HK-2 (cell line): Measurements from ENCODE around the gene TRAPPC2L.
"Not testable (repeated sequence)": the region's sequence is repeated elsewhere in the genome, so short reads cannot be mapped to it uniquely, and the experiment has no call there.

ENCODE experiments used
- DNase-seq: peaks from one replicate; pipeline ENCODE4 v3.0.0-alpha.2; 2018; ENCODE audit not compliant: unreplicated experiment

Gene TRAPPC2L

DNA sequence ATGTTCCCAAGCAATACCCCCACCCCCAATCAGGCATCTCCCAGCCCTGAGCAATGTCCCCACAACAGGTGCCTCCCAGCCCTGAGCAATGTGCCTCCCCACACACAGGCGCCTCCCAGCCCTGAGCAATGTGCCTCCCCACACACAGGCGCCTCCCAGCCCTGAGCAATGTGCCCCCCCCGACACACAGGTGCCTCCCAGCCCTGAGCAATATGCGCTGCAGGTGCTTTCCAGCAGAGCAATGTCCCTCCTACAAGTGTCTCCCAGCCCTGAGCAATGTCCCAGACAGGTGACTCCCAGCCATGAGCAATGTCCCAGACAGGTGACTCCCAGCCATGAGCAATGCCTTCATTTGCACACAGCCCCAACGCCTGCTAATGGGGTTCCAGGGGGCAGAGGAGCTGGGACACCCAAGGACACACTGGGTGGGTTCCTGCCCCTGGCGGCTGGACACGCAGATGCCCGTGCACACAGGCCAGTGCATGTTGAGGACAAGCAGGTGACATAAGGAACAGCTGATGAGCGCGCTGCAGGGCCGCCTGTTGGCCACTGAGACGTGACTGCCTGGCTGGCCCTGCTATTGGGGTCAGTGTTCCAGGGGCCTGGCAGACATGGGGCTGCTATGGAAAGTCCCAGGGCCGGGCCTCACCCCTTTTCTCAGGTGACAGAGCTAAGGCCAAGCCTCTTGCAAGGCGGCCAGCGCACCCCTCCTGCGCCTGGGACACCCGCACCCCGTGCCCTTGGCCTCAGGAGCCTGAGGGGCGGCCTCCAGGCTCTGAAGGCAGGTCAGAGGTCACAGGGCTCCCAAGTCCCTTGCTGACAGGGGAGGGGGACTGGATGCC is 36.4 kb downstream of the TRAPPC2L start:
- no peak for DNase-seq

DNA sequence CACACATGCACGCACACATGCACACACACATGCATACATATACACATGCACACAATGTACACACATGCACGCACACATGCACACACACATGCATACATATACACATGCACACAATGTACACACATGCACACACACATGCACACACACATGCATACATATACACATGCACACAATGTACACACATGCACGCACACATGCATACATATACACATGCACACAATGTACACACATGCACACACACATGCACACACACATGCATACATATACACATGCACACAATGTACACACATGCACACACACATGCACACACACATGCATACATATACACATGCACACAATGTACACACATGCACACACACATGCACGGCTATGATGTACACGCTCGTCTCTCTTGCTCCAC is 37.3 kb downstream of the TRAPPC2L start:
- not testable (repeated sequence) for DNase-seq

DNA sequence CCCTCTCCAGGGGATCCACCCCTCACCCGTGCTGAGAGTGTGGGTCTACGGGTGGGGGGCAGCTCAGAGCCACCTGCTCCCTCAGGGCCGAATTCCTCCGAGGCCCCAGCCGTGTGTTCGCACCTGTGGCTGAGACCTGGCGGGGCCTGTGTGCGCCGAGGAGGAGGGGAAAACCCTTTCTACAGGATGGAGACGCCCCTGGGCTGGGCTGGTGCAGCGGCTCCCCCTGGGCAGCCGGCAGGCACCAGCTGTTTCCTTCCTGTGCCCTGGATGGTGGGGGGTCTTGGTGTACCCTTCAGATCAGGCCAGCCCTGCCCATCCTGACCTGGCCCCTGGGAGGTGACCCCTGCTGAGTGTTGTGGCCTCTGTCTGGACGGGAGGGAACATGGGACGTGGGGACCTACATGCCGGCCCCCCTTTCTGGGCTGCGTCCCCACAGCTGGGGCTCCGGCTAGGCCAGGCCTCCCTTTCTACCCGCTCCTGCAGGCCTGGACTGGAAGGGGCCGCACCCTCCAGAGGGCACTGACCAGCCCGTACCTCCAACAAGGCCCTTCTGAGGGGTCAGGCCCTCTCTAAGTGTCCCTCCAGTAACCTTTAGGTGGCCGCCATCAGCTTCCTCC is 37.9 kb downstream of the TRAPPC2L start:
- no peak for DNase-seq

DNA sequence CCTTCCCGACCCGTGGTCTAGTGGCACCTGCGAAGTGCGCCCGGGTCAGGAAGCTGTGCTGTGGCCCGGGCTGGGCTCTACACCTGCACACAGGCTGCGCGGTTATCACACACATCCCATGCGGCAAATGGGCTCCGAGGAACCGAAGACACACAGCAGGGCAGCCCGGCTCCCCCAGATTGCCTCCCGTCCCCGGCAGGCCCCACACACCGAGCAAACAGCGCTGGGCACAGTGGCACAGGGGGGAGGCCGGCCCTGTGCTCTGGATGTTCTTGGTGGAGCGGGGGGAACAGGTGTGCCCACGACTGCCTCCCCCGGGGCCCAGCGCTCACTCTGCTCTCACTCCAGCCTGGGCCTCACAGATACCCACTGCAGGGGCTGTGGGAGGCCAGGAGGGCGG is 38.4 kb downstream of the TRAPPC2L start:
- DNase-seq, result no peak

DNA sequence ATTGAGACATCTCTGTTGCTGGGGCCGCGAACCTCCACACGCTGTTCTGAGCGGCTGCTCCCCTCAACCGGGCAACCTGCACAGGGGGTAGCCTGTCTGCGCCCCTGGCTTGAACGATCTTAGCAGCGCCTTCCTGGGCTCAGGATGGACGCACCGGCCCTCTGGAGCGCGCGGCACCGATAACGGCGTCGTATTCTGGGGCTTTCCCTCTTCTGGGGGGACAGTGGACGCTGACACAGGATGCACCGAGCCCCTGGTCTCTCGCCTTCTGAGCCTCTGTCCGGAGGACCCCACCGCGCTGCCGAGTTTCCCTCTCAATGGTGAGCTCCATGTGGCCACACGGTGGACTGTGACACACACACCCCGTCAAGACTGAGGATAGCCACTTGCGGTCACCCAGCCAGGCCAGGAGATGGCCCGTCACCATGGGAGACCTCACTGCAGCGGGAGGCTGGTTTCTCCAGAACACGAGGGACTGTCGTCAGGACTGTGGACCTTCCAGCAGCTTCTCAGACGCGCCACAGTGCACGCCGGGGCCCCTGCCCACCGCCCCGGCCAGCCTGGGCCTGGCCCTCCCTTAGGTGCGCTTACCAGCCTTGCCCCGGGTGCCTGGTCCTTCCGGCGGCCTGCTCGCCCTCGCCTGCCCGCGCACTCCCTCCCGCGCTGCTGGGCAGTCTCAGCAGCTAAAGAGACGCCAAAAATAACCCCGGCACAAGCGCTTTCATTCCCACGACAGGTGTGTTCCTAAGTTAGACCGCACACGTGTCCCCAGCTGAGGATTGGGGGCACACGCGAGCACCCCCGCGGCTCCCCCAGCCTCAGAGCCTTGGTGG is 39.5 kb downstream of the TRAPPC2L start:
- DNase-seq, result no peak

DNA sequence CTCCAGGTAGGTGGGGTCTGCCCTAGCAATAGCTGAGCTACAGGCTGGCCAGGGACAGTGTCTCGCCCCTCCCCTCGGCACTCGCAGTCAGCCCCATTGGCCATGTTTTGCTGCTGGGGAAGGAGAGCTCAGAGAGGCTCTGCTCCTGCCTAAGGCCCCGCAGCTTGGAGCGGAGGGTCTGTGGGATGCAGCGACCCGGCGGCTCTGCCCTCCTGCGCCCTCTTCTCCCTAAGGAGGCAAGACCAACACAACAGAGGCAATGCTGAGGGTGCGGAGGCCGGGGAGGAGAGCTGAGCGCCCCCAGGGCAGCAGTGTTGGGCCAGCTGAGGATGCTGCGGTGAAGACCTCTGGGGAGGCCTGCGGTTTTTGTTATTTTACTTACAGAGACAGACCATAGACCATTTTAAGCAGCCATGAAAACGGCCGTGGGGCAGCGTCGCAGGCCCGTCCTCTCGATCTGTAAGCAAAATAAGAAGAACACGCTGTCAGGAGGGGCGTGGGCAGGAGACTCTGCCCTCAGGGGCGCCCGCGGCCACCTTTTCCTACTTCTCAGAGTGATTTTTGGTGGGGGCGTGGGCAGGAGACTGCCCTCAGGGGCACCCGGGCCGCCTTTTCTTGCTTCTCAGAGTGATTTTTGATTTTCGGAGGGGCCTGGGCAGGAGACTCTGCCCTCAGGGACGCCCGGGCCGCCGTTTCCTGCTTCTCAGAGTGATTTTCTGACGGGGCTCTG is 40.9 kb downstream of the TRAPPC2L start:
- no peak for DNase-seq

DNA sequence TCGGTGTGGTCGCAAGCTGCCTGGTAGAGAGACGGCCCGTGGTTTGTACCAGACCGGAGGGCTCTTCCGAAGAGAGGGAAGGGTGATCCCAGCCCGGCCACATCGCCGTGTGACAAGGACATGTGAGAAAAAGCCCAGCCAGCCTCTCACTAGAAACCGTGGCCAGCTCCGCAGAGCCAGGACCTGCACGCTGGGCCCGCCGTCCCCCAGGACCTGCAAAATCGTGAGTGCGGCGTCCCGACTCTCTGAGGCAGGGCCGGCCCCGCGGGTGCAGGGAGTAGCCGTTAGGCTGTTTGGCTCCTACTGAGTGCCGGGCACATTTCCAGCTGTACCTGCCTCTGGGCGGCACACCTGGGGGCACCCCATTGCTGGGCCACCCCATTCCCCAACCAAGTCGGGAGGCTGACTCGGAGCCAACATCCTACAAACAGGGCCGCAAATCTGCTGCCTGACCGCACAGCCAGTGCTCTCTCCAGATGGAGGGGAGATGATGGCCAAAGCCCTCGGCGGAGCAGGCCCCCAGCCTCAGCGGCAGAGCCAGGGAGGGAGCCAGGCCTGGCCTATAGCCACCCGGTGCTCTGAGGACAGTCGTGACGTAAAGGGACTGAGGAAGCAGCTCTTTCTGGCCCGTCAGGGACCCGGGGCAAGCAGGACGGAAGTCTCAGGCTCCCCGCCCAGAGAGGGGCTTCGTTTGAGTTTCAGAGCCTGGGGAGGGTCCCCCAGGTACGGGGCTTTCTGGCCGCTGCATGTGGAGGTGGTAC is 43.2 kb downstream of the TRAPPC2L start:
- no peak for DNase-seq

DNA sequence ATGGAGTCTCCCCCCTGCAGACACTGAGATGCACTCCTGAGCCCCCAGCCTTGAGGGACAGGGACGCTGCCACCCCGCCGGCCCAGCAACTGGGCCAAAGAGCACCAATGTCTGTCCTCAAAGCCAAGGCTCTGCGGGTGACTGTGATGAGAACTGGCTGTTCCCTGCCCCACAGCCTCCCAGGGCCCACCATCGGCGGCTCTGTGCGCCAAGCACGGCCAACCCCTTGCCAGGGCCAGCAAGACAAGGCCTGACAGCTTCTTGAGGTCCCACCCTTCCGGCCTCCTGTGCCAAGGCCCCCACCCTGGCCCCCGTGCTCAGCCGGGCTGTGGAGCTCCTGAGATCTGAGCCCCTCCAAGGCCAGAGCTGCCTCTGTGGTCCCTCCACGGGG is 43.7 kb downstream of the TRAPPC2L start:
- DNase-seq, result no peak

DNA sequence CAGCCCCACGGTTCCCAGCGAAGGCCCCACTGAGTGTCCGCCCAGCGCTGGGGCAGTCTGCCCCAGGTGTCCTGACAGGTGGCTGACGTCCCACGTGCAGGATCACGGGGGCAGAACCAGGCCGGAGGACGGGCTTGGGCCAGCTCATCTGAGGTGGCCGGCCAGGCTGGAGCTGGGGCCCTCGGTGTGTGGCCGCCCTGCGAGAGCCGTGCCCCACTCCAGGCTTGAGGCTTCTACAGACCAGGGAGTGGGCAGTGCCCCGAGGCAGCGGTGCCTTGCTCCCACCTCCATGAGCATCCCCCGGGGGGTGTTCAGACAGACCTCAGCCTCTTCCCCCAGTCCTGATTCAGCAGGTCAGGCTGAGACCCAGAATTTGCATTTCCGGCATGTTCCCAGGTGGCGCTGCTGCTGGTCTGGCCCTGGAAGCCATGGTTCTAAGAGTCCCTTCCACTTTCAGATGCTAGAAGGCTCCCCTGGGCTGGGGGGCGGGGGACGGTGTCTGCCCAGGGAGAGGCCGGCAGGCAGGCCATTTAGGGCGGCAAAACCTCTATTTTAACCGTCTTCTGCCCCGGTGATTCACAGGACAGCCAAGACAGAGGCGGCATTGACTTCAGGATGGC is 44.9 kb downstream of the TRAPPC2L start:
- DNase-seq, result no peak

DNA sequence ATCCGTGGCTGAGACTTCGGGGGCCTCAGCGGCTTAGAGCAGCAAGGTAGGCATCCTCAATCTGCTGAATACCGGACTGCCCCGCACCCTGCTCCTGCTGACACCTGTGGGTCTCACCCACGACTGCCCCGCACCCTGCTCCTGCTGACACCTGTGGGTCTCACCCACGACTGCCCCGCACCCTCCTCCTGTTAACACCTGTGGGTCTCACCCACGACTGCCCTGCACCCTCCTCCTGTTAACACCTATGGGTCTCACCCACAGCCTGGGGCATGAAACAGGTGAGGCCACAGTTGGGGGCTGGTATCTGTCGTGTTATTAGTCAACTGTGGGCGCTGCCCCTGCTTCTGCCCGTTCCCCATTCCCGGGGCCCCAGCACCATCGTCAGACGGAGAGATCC is 45.8 kb downstream of the TRAPPC2L start:
- no peak for DNase-seq

DNA sequence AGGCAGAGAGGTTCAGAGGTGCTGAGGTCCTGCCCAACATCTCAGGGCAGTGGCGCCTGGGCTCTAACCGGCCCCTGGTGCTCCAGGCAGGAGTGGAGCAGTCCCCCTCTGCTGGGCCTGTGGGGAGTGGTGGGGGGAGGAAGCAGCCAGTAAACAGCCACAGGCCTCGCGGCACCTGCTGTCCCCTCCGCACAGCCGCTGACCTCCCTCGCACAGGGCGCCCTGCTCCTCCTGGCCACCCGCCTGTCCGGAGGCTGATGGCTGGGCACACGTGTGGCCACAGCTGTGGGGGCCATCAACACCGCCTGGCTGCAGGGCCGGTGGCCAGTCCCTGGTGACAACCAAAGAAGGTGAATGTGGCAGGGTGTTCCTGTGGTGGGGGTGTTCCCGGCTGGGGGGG is 46.3 kb downstream of the TRAPPC2L start:
- DNase-seq, result no peak

DNA sequence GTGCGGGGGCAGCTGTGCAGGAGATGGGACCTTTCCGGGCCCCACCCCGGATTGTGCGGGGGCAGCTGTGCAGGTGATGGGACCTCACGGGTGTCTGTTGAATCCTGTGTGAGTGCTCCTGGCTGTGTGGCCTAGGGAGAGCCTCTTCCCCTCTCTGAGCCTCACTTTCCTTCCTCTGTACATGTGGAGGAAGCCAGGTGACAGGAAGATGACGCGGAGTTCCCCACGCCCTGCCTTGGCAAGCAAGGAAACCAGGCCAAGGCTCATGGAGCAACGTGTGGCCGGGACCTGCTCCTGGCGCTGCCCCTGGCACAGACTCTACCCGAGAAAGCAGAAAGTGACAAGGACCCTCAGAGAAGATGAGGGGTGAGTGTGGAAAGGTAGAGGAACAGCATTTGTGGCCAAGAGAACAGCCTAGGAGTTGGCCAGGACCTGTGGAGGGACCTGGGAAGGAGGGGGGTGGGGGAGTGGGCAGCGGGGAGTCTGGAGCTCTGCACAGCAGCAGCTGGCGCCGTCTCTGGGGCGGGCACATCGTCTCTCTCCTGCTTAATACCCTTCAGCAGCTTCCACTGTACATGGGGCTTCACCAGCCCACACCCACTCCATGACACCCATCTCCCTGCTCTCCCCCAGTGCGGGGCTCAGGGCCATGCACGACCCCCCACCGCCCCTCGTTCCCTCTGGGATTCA is 47.9 kb downstream of the TRAPPC2L start:
- DNase-seq, result no peak

DNA sequence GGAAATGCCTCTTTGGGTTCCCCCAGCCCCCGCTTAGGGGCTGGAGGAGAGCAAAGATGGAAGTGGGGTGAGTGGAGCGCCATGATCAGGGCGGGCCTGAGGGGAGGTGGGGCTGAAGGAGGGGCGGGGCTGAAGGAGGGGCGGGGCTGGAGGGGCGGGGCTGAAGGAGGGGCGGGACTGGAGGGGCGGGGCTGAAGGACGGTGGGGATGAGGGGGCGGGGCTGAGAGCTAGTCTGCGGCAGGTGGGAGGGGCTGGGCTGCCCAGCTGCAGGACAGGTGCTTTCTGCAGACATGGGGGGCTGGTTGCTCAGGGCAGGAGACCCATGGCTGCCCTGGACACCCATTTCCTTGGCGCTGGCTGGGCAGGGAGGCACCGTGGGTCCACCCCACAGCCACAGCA is 48.6 kb downstream of the TRAPPC2L start:
- no peak for DNase-seq

DNA sequence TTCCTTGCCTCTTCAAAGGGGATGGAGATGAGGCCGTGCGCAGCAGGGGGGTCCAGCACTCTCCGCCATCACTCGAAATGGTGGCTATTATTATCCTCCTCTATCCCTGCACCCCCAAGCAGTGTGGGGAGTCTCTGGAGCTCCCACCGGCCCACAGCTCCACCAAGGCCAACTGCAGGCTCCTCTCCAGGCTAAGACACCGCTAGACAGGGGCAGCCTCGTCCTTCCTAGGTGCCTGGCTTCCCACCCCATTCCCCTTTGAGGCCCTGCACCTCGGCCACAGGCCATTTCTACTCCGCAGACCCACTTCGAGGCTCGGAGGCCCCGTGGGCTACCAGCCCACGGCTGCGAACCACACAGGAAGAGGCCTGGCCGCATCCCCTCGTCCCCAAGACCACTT is 49.1 kb downstream of the TRAPPC2L start:
- no peak for DNase-seq

DNA sequence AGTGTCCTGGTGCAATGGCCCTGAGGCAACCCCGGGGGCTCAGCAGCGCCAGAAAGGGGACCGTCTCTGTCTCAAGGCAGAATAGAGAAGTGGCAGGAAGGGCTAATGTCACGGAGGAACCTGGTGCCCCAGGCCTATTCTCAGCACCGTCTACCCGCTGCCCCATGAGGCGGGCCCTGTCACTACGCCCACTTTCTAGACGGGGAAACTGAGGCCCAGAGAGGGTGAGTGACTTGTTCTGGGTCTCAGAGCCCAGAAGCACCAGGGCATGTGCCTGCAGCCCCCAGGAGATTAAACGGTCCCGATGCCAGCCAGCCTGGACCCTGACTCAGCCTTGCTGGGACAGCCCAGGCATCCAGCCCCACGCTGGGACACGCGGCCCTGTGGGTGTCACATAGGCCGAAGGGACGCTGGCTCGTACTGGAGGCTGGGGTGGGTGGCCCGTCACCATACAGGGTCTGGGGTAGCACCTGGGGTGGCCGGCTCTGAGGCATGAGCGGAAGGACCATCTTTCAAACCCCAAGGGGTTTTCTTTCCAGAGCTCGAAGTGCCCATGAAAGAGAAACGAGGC is 49.7 kb downstream of the TRAPPC2L start:
- no peak for DNase-seq

DNA sequence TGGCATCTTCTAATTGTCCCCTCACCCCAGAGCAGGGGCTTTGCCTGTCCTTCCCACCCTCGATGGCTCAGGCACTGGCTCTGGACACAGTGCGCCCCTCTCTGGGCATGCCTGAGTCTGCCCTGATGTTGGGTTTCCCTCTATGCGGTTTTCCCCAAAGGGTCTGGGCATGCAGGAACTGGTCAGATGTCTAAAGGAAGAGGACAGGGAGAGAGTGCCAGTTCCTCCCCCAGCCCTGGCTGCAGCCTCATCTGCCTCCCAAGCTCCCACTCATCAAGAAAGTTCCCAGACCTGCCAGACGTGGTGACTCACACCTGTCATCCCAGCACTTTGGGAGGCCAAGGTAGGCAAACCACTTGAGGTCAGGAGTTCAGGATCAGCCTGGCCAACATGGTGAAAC is 50.8 kb downstream of the TRAPPC2L start:
- DNase-seq, result peak; percentile 66

DNA sequence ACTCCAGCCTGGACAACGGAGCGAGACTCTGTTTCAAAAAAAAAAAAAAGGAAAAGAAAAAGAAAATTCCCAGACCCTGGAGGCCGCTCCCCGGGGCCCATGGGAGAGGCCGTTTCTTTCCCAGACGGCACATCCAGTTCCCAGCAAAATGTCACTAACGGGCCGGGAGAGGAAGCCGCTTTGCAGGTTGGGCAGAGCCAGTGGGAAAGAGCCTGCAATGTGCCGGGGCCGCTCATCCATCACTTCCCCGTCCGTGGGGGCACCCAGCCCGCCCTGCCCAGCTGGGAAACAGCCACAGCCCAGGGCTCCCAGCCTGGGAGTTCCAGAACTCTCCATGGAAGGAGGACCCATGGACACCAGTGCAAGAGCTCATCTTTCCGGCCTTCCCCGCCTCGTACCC is 51.4 kb downstream of the TRAPPC2L start:
- no peak for DNase-seq

DNA sequence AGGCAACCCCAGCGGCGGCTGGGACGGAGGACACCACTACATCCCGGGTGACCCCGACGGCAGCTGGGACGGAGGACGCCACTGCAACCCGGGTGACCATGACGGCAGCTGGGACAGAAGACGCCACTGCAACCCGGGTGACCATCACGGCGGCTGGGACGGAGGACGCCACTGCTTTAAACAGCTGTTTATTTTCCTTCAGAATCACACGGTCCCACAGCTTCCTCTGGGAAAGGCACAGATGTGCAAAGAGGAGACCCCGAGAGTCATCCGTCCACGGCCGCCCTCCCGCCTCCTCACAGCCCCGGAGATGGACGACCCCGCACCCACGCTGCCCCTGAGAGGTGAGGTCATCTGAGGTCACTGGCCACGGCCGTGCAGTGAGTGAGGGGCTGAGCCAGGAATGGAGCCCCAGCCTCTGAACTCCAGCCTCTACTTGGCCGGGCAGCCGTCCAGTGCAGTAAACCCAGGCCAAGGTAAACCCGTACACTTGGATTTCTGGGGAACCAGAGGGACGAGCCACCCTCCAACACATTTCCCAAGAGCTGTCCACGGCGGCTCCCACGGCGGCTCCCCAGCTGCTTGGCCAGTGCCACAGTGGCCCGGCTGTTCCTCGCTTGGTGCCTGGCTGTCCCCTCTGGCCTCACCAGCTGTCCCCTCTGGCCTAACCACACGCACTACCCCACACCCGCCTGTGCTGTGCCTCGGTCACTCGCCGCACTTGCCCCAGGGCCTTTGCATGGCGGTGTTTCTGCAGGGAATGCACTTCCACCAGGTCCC is 52.7 kb downstream of the TRAPPC2L start:
- DNase-seq, result no peak
